ENCODE measurements around the gene ILF2.
"Not testable (repeated sequence)": the region's sequence is repeated elsewhere in the genome, so short reads cannot be mapped to it uniquely, and the experiment has no call there.

ILF2 gene

GRCh38 chr1:153670257-153670858, 435 bp downstream of the ILF2 start:
- TF ChIP-seq CSDC2 (CRISPR knock-in tag; IDR thresholded peaks at IDR 0.05) (no peak), SNAI2 (CRISPR knock-in tag; IDR thresholded peaks at IDR 0.05) (no peak), BACH2 (CRISPR knock-in tag; IDR thresholded peaks at IDR 0.05; ENCODE audit: borderline replicate concordance) (no peak), ZNF565 (CRISPR knock-in tag; conservative IDR thresholded peaks at IDR 0.05; ENCODE audit: low read depth) (no peak), OSR1 (CRISPR knock-in tag; IDR thresholded peaks at IDR 0.05) (no peak), ZNF8 (CRISPR knock-in tag; IDR thresholded peaks at IDR 0.05) (no peak), CREB5 (CRISPR knock-in tag; IDR thresholded peaks at IDR 0.05; ENCODE audit: low read depth) (no peak)
- peak; percentile 6 for ATAC-seq

- ATAC-seq: no peak
- TF ChIP-seq ZC3H10 (CRISPR knock-in tag; IDR thresholded peaks at IDR 0.05) (no peak), PPARA (CRISPR knock-in tag; IDR thresholded peaks at IDR 0.05; ENCODE audit: borderline replicate concordance) (no peak), ZFP3 (CRISPR knock-in tag; IDR thresholded peaks at IDR 0.05) (no peak), PATZ1 (CRISPR knock-in tag; IDR thresholded peaks at IDR 0.05; ENCODE audit: borderline replicate concordance) (no peak), SNAI2 (CRISPR knock-in tag; IDR thresholded peaks at IDR 0.05) (no peak), ZNF70 (CRISPR knock-in tag; IDR thresholded peaks at IDR 0.05) (no peak), CSRNP3 (CRISPR knock-in tag; IDR thresholded peaks at IDR 0.05) (no peak)
These were observed 1.2 kb downstream of the ILF2 start for GRCh38 chr1:153669606-153670005.

- ATAC-seq: not testable (repeated sequence)
These were observed 2.1 kb downstream of the ILF2 start for GRCh38 chr1:153668672-153669071.

- TF ChIP-seq ARNTL (CRISPR knock-in tag; IDR thresholded peaks at IDR 0.05; ENCODE audit: borderline replicate concordance, low read depth) (no peak), TCF4 (CRISPR knock-in tag; IDR thresholded peaks at IDR 0.05; ENCODE audit: borderline replicate concordance) (no peak), GLIS3 (CRISPR knock-in tag; IDR thresholded peaks at IDR 0.05) (no peak), ZNF70 (CRISPR knock-in tag; IDR thresholded peaks at IDR 0.05) (no peak), TOX (CRISPR knock-in tag; IDR thresholded peaks at IDR 0.05; ENCODE audit: borderline replicate concordance) (no peak), ZC3H10 (CRISPR knock-in tag; IDR thresholded peaks at IDR 0.05) (no peak), ZFP30 (CRISPR knock-in tag; IDR thresholded peaks at IDR 0.05) (no peak), ZNF565 (CRISPR knock-in tag; conservative IDR thresholded peaks at IDR 0.05; ENCODE audit: low read depth) (no peak), ISL1 (CRISPR knock-in tag; IDR thresholded peaks at IDR 0.05) (no peak), PPARA (CRISPR knock-in tag; IDR thresholded peaks at IDR 0.05; ENCODE audit: borderline replicate concordance) (no peak), OSR1 (CRISPR knock-in tag; IDR thresholded peaks at IDR 0.05) (no peak), PATZ1 (CRISPR knock-in tag; IDR thresholded peaks at IDR 0.05; ENCODE audit: borderline replicate concordance) (no peak), TSHZ2 (CRISPR knock-in tag; IDR thresholded peaks at IDR 0.05) (no peak), ESRRG (CRISPR knock-in tag; IDR thresholded peaks at IDR 0.05) (no peak), CSRNP3 (CRISPR knock-in tag; IDR thresholded peaks at IDR 0.05) (no peak), ZNF8 (CRISPR knock-in tag; IDR thresholded peaks at IDR 0.05) (no peak), POU6F1 (CRISPR knock-in tag; IDR thresholded peaks at IDR 0.05; ENCODE audit: borderline replicate concordance, low read depth) (no peak), ZFP3 (CRISPR knock-in tag; IDR thresholded peaks at IDR 0.05) (no peak), RARB (CRISPR knock-in tag; IDR thresholded peaks at IDR 0.05) (no peak), CSDC2 (CRISPR knock-in tag; IDR thresholded peaks at IDR 0.05) (no peak)
- no peak for ATAC-seq
These were observed 3.4 kb downstream of the ILF2 start for GRCh38 chr1:153667439-153667838.

Data from SK-N-SH treated with all-trans-retinoic acid at 6 μM for 48 hours (cell line).